ENCODE measurements around the gene IFNL4. TPM values are rescaled to one million over a fixed set of nuclear protein-coding genes. Genes with fewer than 3 reads are reported as not detected.

The IFNL4 gene
- total and polyA plus RNA-seq, 10 of the 15 experiments (the other 5 are each of a cell fraction or from before 2014, with no cell fraction given) = not detected

DNA sequence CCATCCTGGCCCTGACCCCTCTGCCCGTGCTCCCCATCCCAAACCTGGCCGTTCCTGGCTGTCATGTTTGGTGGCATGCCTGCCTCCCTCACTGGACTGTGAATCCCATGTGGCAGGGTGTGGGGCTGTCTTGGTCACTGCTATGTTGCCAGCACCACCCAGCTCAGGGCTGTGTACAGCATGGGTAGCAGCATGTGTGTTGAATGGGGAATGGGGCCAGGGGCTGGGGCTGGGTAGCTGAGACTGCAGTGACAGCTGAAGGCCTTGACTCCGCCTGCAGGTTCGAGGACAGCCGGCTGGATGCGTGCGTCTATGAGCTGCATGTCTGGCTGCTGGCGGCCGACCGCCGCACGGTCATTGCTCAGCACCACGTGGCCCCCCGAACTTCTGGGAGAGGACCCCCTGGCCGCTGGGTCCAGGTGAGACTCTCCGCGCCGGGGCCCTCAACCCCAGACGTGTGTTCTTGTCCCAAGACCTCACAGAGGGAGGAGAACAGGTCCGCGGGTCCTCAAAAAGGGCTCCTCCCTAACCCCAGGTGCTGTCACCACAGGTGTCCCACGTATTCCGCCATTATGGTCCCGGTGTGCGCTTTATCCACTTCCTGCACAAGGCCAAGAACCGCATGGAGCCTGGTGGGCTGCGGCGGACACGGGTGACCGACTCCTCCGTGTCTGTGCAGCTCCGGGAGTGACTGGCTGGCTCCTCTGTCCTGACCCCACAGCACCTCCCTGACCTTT lies 48.4 kb downstream of the IFNL4 start:
- no peak for TF ChIP-seq RELA (IDR thresholded peaks at IDR 0.05; ENCODE audit: borderline replicate concordance, partially characterized antibody)
- ChIA-PET RAD21 (ENCODE audit: unreplicated experiment) (interaction anchor here (0.6 kb wide), 1 partner anchor 61 kb away, joined by 3 read pairs; no protein-coding TSS in a partner anchor), CTCF (no interaction called here), POLR2A (no interaction called here), SMC1A (ENCODE audit: uncharacterized antibody, unreplicated experiment) (no interaction called here)
- Histone ChIP-seq H3K27me3 (replicated peaks in 1 of 2; ENCODE audit: control insufficient read depth in 2 of 2, insufficient read depth in 2 of 2, low read length in 1 of 2) (peaks cover 5 to 6% of the 10 kb centered on the region in 2 experiments; a peak in 2 of 4 replicates), H3K9ac (ENCODE audit: control insufficient read depth, insufficient read depth, low read length) (no peak overlapping the region), H3K27ac (ENCODE audit: control insufficient read depth, insufficient read depth) (no peak overlapping the region), H2AFZ (ENCODE audit: control insufficient read depth, low read depth, low read length) (no peak overlapping the region), H3K4me2 (ENCODE audit: control insufficient read depth, insufficient read depth) (no peak overlapping the region), H3K36me3 (ENCODE audit: control insufficient read depth in 2 of 2, insufficient read depth in 2 of 2, low read length in 1 of 2) (no peaks in the 10 kb centered on the region), H4K20me1 (ENCODE audit: control insufficient read depth, insufficient read depth) (no peaks in the 10 kb centered on the region), H3K79me2 (ENCODE audit: control insufficient read depth, insufficient read depth, low read length) (no peaks in the 10 kb centered on the region), H3K4me1 (ENCODE audit: control insufficient read depth, insufficient read depth, low read length) (no peaks in the 10 kb centered on the region), H3K4me3 (no peak overlapping the region), H3K9me3 (replicated peaks; ENCODE audit: control insufficient read depth, insufficient read depth, low read length) (no peaks in the 10 kb centered on the region)
- no peak for DNase-seq (ENCODE audit: low read depth, low spot score)
- in situ Hi-C loops (cut with MboI) (no loop called here), intact Hi-C loops (cut with micrococcal nuclease; ENCODE audit: unreplicated experiment) (no loop called here)
- FAIRE-seq = no peak
- no peak for ATAC-seq
- 47% methylated on average over 32 of the region's 32 CpGs for WGBS (ENCODE audit: insufficient coverage, insufficient replicate concordance, low lambda C conversion rate, missing lambda C conversion rate)
- BruUV-seq (replicated peaks) = no TSS peak

DNA sequence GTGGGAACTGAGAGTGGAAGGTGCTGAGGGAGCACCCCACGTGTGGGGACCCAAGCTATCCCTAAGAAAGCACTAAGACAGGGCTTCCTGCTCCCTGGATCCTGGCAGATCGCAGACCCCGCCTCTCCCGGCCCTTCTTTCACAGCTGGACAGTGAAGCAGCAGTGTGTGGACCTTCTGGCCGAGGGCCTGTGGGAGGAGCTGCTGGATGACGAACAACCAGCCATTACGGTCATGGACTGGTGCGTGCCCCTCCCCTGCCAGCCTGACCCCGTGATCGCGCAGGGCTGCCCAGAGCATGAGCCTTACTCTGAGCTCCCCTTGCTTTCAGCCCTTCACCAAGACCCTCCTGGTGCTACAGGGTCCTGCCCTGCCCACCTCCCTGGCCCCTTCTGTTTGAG lies 49.6 kb downstream of the IFNL4 start:
- Histone ChIP-seq H3K9me3 (replicated peaks; ENCODE audit: control insufficient read depth, insufficient read depth, low read length) (no peaks in the 10 kb centered on the region), H3K4me1 (ENCODE audit: control insufficient read depth, insufficient read depth, low read length) (no peaks in the 10 kb centered on the region), H3K27ac (ENCODE audit: control insufficient read depth, insufficient read depth) (no peak overlapping the region), H3K79me2 (ENCODE audit: control insufficient read depth, insufficient read depth, low read length) (no peaks in the 10 kb centered on the region), H3K4me2 (ENCODE audit: control insufficient read depth, insufficient read depth) (no peak overlapping the region), H3K9ac (ENCODE audit: control insufficient read depth, insufficient read depth, low read length) (no peak overlapping the region), H4K20me1 (ENCODE audit: control insufficient read depth, insufficient read depth) (no peaks in the 10 kb centered on the region), H3K4me3 (no peak overlapping the region), H3K36me3 (ENCODE audit: control insufficient read depth in 2 of 2, insufficient read depth in 2 of 2, low read length in 1 of 2) (no peaks in the 10 kb centered on the region), H2AFZ (ENCODE audit: control insufficient read depth, low read depth, low read length) (no peak overlapping the region), H3K27me3 (replicated peaks in 1 of 2; ENCODE audit: control insufficient read depth in 2 of 2, insufficient read depth in 2 of 2, low read length in 1 of 2) (peaks cover 5 to 6% of the 10 kb centered on the region in 2 experiments; a peak in 2 of 4 replicates)
- ChIA-PET SMC1A (ENCODE audit: uncharacterized antibody, unreplicated experiment) (no interaction called here), RAD21 (ENCODE audit: unreplicated experiment) (no interaction called here), POLR2A (no interaction called here), CTCF (interaction anchor here (0.9 kb wide), 1 partner anchor 79 kb away, joined by 3 read pairs; no protein-coding TSS in a partner anchor)
- peak; percentile 46 for ATAC-seq
- 13% methylated on average over 11 of the region's 11 CpGs for WGBS (ENCODE audit: insufficient coverage, insufficient replicate concordance, low lambda C conversion rate, missing lambda C conversion rate)
- no TSS peak for BruUV-seq (replicated peaks)
- in situ Hi-C loops (cut with MboI) (no loop called here), intact Hi-C loops (cut with micrococcal nuclease; ENCODE audit: unreplicated experiment) (no loop called here)
- no peak for FAIRE-seq
- no peak for DNase-seq (ENCODE audit: low read depth, low spot score)
- TF ChIP-seq, protein P1, sequence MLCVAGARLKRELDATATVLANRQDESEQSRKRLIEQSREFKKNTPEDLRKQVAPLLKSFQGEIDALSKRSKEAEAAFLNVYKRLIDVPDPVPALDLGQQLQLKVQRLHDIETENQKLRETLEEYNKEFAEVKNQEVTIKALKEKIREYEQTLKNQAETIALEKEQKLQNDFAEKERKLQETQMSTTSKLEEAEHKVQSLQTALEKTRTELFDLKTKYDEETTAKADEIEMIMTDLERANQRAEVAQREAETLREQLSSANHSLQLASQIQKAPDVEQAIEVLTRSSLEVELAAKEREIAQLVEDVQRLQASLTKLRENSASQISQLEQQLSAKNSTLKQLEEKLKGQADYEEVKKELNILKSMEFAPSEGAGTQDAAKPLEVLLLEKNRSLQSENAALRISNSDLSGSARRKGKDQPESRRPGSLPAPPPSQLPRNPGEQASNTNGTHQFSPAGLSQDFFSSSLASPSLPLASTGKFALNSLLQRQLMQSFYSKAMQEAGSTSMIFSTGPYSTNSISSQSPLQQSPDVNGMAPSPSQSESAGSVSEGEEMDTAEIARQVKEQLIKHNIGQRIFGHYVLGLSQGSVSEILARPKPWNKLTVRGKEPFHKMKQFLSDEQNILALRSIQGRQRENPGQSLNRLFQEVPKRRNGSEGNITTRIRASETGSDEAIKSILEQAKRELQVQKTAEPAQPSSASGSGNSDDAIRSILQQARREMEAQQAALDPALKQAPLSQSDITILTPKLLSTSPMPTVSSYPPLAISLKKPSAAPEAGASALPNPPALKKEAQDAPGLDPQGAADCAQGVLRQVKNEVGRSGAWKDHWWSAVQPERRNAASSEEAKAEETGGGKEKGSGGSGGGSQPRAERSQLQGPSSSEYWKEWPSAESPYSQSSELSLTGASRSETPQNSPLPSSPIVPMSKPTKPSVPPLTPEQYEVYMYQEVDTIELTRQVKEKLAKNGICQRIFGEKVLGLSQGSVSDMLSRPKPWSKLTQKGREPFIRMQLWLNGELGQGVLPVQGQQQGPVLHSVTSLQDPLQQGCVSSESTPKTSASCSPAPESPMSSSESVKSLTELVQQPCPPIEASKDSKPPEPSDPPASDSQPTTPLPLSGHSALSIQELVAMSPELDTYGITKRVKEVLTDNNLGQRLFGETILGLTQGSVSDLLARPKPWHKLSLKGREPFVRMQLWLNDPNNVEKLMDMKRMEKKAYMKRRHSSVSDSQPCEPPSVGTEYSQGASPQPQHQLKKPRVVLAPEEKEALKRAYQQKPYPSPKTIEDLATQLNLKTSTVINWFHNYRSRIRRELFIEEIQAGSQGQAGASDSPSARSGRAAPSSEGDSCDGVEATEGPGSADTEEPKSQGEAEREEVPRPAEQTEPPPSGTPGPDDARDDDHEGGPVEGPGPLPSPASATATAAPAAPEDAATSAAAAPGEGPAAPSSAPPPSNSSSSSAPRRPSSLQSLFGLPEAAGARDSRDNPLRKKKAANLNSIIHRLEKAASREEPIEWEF (IDR thresholded peaks at IDR 0.05; ENCODE audit: insufficient replicate concordance, low read depth, low read length) = no peak
- TF ChIP-seq HCFC1 (IDR thresholded peaks at IDR 0.05; ENCODE audit: low read length) (no peak), SP1 (IDR thresholded peaks at IDR 0.05; ENCODE audit: low read depth, low read length) (no peak), NRF1 (conservative IDR thresholded peaks at IDR 0.05; ENCODE audit: low read depth, low read length) (no peak), RUNX3 (IDR thresholded peaks at IDR 0.05; ENCODE audit: low read length) (no peak), CHD4 (IDR thresholded peaks at IDR 0.05) (no peak)
- TF ChIP-seq, protein P2, sequence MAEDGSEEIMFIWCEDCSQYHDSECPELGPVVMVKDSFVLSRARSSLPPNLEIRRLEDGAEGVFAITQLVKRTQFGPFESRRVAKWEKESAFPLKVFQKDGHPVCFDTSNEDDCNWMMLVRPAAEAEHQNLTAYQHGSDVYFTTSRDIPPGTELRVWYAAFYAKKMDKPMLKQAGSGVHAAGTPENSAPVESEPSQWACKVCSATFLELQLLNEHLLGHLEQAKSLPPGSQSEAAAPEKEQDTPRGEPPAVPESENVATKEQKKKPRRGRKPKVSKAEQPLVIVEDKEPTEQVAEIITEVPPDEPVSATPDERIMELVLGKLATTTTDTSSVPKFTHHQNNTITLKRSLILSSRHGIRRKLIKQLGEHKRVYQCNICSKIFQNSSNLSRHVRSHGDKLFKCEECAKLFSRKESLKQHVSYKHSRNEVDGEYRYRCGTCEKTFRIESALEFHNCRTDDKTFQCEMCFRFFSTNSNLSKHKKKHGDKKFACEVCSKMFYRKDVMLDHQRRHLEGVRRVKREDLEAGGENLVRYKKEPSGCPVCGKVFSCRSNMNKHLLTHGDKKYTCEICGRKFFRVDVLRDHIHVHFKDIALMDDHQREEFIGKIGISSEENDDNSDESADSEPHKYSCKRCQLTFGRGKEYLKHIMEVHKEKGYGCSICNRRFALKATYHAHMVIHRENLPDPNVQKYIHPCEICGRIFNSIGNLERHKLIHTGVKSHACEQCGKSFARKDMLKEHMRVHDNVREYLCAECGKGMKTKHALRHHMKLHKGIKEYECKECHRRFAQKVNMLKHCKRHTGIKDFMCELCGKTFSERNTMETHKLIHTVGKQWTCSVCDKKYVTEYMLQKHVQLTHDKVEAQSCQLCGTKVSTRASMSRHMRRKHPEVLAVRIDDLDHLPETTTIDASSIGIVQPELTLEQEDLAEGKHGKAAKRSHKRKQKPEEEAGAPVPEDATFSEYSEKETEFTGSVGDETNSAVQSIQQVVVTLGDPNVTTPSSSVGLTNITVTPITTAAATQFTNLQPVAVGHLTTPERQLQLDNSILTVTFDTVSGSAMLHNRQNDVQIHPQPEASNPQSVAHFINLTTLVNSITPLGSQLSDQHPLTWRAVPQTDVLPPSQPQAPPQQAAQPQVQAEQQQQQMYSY (CRISPR knock-in tag; IDR thresholded peaks at IDR 0.05) = no peak
